AG04450 (cell line): ENCODE measurements around the gene KLHDC1. TPM values are rescaled to one million over a fixed set of nuclear protein-coding genes. Genes with fewer than 3 reads are reported as not detected.

Experiments used
- CTCF ChIA-PET: fragments of 300-600, 350-600 bp; formaldehyde crosslinking; extraction: SDS; loops from one replicate; lab custom pipeline; 2022; ENCODE audit warnings: antibody characterized with exemption, inconsistent platforms; lab: Charles Lee
- POLR2A ChIA-PET: fragments of 350-600 bp; formaldehyde crosslinking; extraction: SDS; loops from one replicate; lab custom pipeline; 2021; ENCODE audit warnings: antibody characterized with exemption, inconsistent platforms; lab: Yijun Ruan, JAX
- DNase-seq: peaks from one replicate; pipeline ENCODE4 v3.0.0-alpha.2; 2011; ENCODE audit warnings: low read depth, low spot score
- H3K27ac ChIP-seq: one replicate; pipeline ENCODE4 v1.5.1; 2012; ENCODE audit warnings: low read depth, low read length, control low read depth
- H3K27me3 ChIP-seq: one replicate; pipeline ENCODE4 v1.6.0; 2012; ENCODE audit warnings: low read length; ENCODE audit not compliant: control insufficient read depth, insufficient read depth
- H3K4me3 ChIP-seq: 2 replicates; pipeline ENCODE4 v1.5.1; 2011; ENCODE audit warnings: mild to moderate bottlenecking, low read depth, low read length, control low read depth
- H3K9me3 ChIP-seq: 2 replicates; pipeline ENCODE4 v1.5.1; 2012; ENCODE audit warnings: low read length; ENCODE audit not compliant: control insufficient read depth, insufficient read depth
- CTCF ChIP-seq: IDR thresholded peaks from 2 replicates; pipeline ENCODE4 v1.5.1; 2011; ENCODE audit warnings: low read depth, low read length, control low read depth, inconsistent platforms
- polyA plus RNA-seq: library from polyadenylated mRNA; depleted of rRNA; stranded (reverse); fragments of >200 nt; gene quantifications from 2 replicates; pipeline ENCODE4 v1.2.3, GENCODE V29; 2011

Gene KLHDC1
- polyA plus RNA-seq, 1 experiment = 1.2 TPM

GRCh38 chr14:49659526-49660455 lies 33.1 kb upstream of the KLHDC1 start:
- DNase-seq = no peak
- TF ChIP-seq CTCF = no peak
- ChIA-PET POLR2A (no interaction called here), CTCF (interaction anchor here (0.6 to 1.1 kb wide), 3 partner anchors 26 to 198 kb away, joined by 3 to 5 read pairs (median 3); no protein-coding TSS in a partner anchor)
- no peak overlapping the region for H3K27ac ChIP-seq
- H3K9me3 ChIP-seq = no peaks in the 10 kb centered on the region
- no peaks in the 10 kb centered on the region for H3K27me3 ChIP-seq
- no peak overlapping the region for H3K4me3 ChIP-seq

- CTCF ChIA-PET = no interaction called here
- POLR2A ChIA-PET = no interaction called here
These were observed 22.4 kb upstream of the KLHDC1 start for GRCh38 chr14:49670475-49670874.

GRCh38 chr14:49673586-49673985 lies 19.3 kb upstream of the KLHDC1 start:
- Histone ChIP-seq H3K4me3 (no peak overlapping the region), H3K9me3 (no peaks in the 10 kb centered on the region; the same call in 1 of the 2 replicates), H3K27ac (no peak overlapping the region), H3K27me3 (no peaks in the 10 kb centered on the region)
- no peak for DNase-seq
- TF ChIP-seq CTCF = no peak
- CTCF ChIA-PET = no interaction called here
- POLR2A ChIA-PET = no interaction called here

More at GRCh38 chr14:49670475-49670874, 22.4 kb upstream of the KLHDC1 start:
- no peaks in the 10 kb centered on the region for H3K9me3 ChIP-seq
- H3K27me3 ChIP-seq = no peaks in the 10 kb centered on the region
- no peak overlapping the region for H3K4me3 ChIP-seq
- DNase-seq = no peak
- H3K27ac ChIP-seq = no peak overlapping the region
- TF ChIP-seq CTCF = no peak

- DNase-seq = no peak
- Histone ChIP-seq H3K9me3 (no peaks in the 10 kb centered on the region; the same call in 1 of the 2 replicates), H3K27me3 (no peaks in the 10 kb centered on the region), H3K4me3 (no peak overlapping the region), H3K27ac (no peak overlapping the region)
- ChIA-PET POLR2A (interaction anchor here (0.6 to 0.9 kb wide), 2 partner anchors 43 to 81 kb away, joined by 3 to 8 read pairs; no protein-coding TSS in a partner anchor), CTCF (no interaction called here)
- TF ChIP-seq CTCF = peak; percentile 27; the same call in 1 of the 2 replicates
These were observed 15.3 kb upstream of the KLHDC1 start for GRCh38 chr14:49677643-49678042.

GRCh38 chr14:49679271-49679670 lies 13.6 kb upstream of the KLHDC1 start:
- POLR2A ChIA-PET = no interaction called here

More at GRCh38 chr14:49679271-49679670, 13.6 kb upstream of the KLHDC1 start:
- no peak overlapping the region for H3K27ac ChIP-seq
- no peak for TF ChIP-seq CTCF
- H3K9me3 ChIP-seq = no peaks in the 10 kb centered on the region; the same call in 1 of the 2 replicates
- CTCF ChIA-PET = no interaction called here
- DNase-seq = no peak
- H3K27me3 ChIP-seq = no peaks in the 10 kb centered on the region
- no peak overlapping the region for H3K4me3 ChIP-seq
